HG03066 (cell line): ENCODE results near the gene COL1A1.

Source experiments
- ATAC-seq: cut with Tn5 transposase; IDR thresholded peaks from one replicate; pipeline ENCODE4 v1.9.1; 2021; ENCODE audit warnings: low read depth; ENCODE audit not compliant: unreplicated experiment

Gene COL1A1

GRCh38 chr17:50174444-50174843 is 27.0 kb downstream of the COL1A1 start:
- ATAC-seq, result no peak

DNA sequence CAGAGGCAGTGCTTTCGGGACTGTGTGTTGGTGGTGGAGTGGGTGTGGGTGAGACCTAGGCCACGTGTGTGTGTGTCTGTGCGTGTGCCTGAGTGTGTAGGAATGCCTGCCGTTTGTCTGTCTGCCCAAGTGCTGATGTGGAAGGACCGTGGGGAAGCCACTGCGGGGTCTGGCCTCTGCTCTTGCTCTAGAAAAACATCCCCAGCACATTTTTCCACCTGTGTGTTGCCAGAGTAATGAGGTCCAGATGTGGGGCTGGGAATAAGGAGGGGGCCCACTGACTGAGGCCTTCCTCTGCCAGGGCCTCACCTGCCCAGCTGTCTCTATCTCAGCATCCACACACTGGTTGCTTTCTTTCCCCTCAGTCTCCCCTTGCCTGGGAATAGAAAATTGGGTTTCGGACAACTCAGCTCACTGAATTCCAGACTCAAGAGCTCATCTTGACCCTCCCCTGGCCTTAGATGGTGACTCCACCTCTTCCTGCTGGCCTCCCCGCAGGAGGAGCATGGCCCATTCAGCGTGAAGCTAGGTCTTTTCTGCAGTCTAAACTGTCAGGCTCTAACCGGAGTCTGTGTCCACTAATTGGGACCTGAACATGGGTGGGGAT is 28.0 kb downstream of the COL1A1 start:
- no peak for ATAC-seq

DNA sequence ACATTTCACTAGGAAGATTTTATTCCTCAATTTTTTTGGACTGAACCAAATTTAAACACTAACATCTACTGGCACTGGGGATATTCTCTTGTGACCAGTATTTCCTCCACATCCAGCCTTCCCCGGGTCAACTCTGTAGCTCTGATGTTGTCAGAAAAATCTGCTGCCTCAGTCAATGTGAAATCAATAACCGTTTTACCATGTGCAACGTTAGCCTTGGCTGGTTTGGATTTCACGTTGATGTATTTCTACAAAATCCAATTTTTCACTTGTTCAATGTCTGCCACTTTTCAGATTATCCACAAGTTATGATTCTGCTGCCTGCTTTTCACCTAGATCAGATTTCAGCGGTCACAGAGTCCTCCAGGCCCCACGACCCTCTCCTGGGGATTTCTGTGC is 28.5 kb downstream of the COL1A1 start:
- no peak for ATAC-seq

- ATAC-seq, result no peak
Observed at GRCh38 chr17:50172130-50172529, 29.3 kb downstream of the COL1A1 start.

- no peak for ATAC-seq
Observed at GRCh38 chr17:50171371-50172071, 29.9 kb downstream of the COL1A1 start.

- ATAC-seq, result peak; percentile 72
Observed at GRCh38 chr17:50170662-50171370, 30.6 kb downstream of the COL1A1 start.

GRCh38 chr17:50169881-50170459 is 31.5 kb downstream of the COL1A1 start:
- ATAC-seq, result no peak

- no peak for ATAC-seq
Observed at GRCh38 chr17:50169121-50169764, 32.2 kb downstream of the COL1A1 start.

GRCh38 chr17:50168319-50168718 is 33.1 kb downstream of the COL1A1 start:
- no peak for ATAC-seq

- no peak for ATAC-seq
Observed at GRCh38 chr17:50167371-50167770, 34.1 kb downstream of the COL1A1 start.

- no peak for ATAC-seq
Observed at GRCh38 chr17:50166518-50167181, 34.8 kb downstream of the COL1A1 start.

DNA sequence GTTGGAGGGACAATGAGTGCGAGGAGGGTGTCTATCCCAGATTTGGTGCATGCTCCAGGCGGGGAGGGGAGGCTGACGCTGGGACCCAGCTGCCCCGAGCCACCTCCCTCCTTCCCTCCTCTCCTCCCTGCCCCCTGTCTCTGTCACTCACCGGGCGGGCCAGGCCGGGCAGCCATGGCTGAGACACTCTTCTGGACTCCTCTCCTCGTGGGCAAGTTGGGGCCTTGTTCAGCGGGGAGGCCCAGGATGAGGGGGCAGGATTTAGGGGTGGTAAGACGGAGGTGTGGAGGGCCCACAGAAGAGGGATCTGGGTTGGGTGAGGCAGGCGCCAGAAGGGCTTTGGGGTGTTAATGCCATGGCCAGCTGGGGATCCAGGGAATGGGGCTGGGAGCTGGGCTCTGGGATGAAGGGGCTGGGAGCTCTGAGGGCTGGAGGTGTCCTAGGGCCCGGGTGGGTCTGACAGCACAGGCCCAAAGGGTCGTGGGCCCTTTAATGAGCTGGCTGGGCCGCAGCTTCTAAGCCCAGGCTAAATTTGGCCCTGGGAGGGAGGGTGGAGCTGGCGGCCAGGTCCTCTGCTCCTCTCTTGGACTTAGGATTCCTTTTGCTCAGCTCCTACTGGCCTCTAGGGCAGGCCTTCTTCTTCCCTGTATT is 35.4 kb downstream of the COL1A1 start, which contains the start of gene SGCA:
SGCA (plus strand) TSS at position 139 of the 651 bp plus-strand sequence; CDS start at position 175, 36 bp downstream.
- ATAC-seq, result no peak

DNA sequence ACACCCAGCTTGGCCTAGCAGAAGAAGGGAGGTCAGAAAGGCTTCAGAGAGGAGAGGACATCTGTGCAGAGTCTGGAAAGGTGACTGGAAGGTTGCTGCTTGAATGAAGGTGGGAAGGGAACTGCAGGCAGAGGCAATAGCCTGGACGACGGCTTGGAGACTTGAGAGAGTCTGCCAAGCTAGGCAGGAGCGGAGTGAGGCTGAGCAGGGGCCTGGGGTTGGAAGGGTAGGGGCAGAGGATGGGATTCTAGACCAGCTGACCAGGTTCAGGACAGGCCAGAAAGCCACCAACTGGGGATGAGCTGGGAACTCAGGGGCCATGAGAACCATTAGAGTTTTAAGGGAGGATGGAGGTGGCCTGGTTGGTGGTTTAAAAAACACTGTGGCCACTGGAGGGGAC is 36.0 kb downstream of the COL1A1 start:
- no peak for ATAC-seq

DNA sequence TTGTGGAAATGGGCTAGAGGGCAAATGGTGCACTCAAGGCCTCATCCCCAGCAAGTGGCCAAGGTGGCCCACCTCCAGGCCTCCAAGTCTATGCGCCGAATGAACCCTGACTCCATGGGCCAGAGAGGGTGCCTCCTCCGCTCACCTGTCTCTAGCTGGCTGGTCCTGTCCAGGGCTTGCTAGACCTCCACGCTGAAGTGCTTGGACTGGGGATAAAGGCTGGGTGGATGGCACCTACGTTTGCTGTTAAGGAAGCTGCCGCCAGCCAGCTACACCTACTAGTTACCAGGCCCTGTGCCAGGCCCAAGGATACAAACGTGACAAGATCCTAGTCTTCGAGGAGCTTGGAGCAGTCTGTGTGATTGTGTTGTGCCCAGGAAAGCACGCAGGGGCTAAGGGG is 36.4 kb downstream of the COL1A1 start:
- no peak for ATAC-seq

GRCh38 chr17:50164697-50164988 is 36.8 kb downstream of the COL1A1 start:
- ATAC-seq, result no peak

DNA sequence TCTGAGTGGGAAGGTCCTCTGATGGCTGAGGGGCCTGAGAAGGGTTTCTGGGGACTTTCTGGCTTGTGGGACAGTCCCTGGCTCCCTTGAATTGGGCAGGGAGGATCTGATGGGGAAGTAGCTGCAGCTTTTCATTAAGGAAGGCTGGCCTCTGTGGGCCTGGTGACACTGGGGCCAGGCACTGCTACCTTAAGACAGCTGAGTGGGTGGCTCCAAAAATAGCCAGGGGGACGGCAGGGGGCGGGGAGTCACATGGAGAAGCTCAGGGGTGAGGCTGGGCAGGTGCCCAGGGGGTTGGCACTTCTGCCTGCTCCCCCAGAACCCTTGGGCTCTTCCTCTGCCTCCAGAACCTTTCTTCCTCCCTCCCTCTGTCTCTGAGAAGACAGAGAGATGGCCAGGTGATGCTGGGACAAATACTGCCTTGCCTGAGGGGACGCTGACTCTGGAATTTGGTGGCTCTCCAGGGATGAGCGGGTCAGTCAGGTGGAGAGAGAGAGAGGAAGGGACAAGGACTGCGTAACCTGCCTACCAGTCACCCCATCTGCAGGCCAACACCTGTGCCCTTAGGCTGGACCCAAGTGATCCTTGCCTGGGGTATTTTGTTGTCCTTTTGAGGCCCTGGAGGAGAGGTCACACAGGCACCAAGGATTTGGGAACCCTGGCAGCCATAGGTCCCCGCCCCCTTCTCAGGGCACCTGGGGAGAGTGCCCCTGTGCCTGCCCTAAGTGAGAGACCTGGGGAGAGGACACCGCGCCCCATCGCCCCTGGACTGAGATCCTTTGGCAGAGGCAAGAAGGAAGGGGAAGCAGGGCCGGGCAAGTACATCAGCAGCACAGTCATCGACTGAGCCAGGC is 37.4 kb downstream of the COL1A1 start:
- ATAC-seq, result no peak

GRCh38 chr17:50162466-50163254 is 38.8 kb downstream of the COL1A1 start:
- ATAC-seq, result no peak

DNA sequence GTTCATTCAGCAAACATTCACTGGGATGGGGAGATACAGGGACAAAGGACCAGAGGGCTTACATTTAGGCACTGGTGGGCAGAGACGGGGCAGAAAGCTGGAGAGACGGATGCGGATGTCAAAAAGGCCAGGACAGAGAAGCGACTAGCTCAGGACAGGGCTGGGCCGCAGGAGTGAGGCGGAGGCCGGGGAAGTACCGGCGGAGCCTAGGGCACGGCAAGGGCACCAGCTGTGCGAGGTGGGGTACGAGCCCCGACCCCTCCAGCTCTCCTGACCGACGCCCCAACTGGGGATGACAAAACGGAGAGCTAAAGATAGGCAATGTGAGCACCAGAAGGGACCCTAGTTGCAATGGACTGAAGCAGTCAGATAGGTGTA is 39.5 kb downstream of the COL1A1 start:
- no peak for ATAC-seq
